SW 1271 (cell line): ENCODE data around the gene LIM2.

Experiments
- DNase-seq, 2 experiments: peaks; one replicate each; lab custom pipeline; 2025; lab: John Stamatoyannopoulos, UW

The LIM2 gene

DNA sequence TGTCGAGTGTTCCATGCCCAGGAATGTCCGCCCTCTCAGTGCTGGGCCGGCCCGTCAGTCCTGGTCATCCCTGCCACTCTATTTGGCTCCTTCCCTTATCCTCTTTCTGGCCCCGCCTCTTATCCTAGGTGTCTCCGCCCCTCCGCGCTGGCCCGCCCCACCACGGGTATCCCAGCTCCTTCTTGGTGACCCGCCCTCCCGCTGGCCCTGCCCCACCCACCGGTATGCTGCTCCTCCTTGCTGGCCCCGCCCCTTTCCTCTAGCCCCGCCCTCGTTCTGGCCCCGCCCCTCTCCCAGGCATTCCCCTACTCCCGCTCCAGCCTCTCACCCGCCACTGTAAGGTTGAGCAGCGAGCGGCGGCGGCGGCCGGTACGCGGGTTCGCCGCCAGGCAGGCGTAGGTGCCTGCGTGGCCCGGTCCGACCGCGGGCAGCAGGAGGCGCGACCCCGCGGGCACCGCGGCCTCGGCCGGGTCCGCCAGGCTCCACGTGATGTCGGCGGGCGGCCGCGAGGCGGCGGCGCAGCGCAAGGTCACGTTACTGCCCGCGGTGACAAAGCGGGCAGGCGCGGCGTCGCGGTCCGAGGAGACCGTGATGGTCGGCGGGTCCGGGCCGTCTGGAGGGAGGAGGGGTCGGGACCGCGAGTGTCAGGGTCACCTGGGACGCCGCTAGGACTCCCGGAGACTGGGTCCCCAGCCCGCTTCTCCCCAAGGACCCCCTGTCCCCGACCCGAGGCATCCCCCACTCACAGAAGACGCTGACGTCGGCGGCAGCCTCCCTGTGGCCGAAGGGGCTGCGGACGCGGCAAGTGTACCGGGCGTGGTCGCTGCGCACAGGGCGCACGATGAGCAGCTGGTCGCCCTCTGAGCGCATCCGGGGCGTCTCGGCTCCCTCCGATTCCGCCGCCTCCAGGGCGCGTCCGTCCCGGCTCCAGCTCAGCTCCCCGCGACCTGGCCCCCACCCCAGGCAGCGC is 47.8 kb downstream of the LIM2 start:
- peak; percentile 78 to 86 for DNase-seq

DNA sequence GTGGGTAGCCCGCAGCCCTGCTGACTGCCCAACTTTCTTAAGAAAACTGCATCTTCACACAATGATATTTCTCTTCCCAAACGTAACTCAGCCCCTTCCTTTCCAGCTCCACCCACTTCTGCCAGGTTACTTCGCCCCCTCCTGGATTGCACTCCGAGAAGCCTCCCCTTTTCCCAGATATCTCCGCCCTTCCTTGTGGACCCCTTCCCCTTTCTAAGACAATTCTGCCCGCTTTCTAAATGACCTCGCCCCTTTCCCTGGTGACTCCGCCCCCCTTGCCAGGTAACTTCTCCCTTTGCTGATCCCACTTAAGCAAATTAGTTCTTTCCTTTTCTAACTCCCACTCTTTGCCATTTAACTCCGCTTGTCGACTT is 48.5 kb downstream of the LIM2 start:
- DNase-seq, result no peak

DNA sequence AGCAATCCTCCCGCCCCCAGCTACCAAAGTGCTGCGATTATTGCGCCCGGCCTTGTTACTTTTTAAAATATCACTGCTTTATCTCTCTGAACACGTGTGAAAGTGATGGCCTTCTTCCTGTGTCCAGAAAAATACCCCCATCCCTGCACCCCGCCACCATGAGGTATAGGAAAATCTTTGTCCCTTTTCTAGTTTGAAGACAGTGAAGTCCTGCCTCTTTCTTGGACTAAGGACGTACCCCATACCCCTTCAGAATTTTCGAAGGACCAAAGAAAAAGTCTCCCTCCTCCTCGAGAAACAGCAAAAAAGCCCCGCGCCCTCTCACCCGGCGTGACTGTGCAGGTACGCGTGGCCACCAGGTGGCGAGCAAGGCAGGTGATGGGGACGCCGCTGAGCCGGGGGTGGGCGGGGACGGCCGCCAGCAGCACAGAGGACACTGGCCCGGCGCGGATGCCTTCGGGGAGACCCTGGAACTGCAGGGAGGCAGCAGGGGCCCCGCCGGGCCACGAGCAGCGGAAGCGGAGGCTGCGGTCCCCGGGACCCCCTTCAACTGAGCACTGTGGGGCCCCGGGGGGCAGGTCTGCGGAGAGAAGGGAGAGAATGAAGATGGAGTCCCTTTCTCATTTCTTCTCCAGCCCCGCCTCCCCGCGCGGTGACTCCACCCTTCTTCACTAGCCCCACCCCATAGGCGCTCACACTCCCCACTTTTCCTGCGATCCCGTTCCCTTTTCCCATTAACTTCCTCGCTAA is 49.0 kb downstream of the LIM2 start:
- DNase-seq, result peak in 1 of 2 experiments; percentile 66

DNA sequence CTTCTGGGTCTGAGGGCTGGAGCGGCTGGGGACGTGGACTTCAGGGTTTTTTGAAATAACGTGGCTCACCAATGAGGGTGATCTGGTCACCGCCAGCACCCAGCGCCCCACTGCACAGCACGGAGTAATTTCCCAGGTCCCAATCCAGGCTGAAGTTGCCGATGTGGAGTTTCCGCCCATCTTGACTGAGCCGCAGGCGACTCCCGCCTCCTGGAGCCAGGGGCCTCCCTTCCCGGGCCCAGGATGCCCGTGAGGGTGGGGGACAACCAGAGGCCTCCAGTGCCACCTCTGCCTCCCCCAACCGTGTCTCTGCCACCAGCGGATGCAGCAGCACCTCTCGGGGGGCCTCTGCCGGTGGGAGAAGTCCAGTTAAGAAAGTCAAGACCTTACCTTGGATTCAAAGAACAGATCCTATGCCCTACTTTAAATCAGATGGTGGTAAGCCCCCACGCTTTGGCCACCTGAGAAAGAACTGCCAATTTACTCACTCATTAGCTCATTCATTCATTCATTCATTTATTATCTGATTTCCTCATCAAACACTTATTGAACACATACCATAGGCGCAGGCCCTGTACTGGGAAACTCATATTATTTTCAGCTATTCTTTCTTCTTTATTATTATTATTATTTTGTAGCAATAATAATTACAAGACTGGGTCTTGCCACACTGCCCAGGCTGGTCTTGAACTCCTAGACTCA is 49.8 kb downstream of the LIM2 start:
- DNase-seq, result no peak

- no peak for DNase-seq
Measured at GRCh38 chr19:51337141-51337860, 50.5 kb downstream of the LIM2 start.

DNA sequence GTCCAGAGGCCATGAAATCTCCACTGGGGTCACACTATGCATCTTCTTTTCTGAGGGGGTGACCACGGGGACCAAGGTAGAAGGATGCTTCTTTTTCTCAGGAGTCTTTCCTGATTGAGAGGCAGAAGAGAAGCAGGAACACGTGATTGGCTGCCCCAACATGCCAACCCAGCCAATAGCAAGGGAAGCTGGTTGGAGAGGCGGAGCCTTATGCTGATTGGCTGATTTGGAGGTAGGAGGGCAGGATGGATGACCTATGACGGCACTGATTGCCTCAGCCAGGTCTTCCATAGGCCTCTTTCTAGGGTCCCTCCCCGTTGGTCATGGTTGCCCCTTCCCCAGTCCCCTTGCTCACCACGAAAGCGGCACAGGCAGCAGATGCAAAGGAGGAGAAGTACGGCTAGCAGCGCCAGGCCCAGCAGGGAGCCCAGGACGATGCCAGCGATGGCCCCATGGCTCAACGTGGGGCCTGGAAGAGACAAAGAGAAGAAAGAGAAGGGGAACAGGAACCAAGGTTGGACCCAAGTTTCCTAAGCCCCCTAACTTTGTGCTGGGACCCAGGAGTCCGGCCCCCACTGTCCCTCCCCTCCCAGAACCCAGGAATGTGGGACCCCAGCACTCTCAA is 53.8 kb downstream of the LIM2 start:
- no peak for DNase-seq

DNA sequence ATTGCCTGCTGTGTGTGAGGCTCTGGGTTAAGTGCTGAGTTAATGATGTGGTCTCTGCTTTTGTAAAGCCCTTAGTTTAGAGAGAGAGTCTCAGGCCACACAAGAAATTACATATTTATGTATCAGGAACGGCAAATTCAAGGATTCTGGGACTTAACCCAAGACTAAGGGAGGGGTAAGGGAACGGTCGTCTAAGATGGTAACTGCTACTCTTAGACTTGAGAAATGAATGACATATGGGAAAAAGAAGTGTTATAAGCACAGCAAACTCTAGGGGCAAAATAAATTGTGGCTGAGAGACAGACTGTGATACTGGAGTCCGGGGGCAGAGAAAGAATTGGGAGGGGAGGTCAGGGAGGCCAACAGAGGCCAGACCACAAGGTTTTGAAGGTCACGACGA is 56.1 kb downstream of the LIM2 start:
- DNase-seq, result no peak

DNA sequence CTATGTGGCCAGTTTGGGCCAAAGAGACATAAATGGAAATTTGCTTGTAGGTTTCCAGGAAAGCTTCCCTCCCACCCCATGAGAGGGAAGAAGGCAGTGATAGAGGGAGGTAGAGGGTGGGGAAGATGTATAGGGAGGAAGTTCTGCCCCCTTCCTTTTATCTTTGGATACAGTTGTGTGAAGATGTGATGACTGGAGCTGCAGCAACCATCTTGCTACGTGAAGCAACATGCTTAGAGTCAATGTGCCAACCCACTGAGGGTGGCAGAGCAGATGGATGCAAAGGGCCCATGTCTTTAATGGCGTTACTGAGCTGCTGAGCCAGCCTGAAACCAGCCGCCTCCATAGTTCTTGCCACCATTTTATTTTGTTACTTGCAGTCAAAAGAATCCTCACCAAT is 56.6 kb downstream of the LIM2 start:
- DNase-seq, result no peak

DNA sequence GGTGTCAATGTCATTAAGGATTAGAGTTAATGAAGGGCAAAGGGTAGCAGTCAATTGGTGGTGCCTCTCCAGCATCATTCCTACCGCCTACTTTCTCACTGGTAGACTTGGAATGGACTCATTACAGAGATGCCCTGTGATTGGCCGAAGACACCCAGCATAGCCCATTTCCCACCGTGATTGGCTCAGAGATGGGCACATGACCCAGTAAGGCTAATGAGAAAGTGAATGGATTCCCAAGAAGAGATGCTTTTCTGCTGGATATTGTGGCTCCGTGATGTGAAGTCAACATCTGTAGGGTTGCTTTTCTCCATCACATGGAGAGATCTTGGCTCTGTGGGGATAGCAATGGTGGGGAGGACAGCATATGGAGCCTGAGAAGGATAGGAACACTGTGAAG is 57.4 kb downstream of the LIM2 start:
- no peak for DNase-seq
